GM18867 (cell line): Measurements from ENCODE around the gene TMEM114.
A peak's percentile ranks its signal among the peaks of the same experiment; 100 is the strongest.

Experiments
- ATAC-seq: cut with Tn5 transposase; IDR thresholded peaks from one replicate; pipeline ENCODE4 v1.9.1; 2021; ENCODE audit warnings: mild to moderate bottlenecking, moderate library complexity; ENCODE audit not compliant: unreplicated experiment

TMEM114 gene

GRCh38 chr16:8589900-8590688 lies at the start of gene TMEM114:
TMEM114 (minus strand) TSS chr16:8590511; CDS start chr16:8589838, 673 bp downstream.
- ATAC-seq = no peak

- no peak for ATAC-seq
Observed at GRCh38 chr16:8639694-8640093, 49.4 kb upstream of the TMEM114 start.

GRCh38 chr16:8634991-8635736 lies 44.9 kb upstream of the TMEM114 start:
- ATAC-seq = no peak

GRCh38 chr16:8632675-8633182 lies 42.4 kb upstream of the TMEM114 start:
- ATAC-seq = no peak

- ATAC-seq = no peak
Observed at GRCh38 chr16:8631818-8632465, 41.6 kb upstream of the TMEM114 start.

- ATAC-seq = no peak
Observed at GRCh38 chr16:8631373-8631772, 41.1 kb upstream of the TMEM114 start.

- ATAC-seq = no peak
Observed at GRCh38 chr16:8630255-8630953, 40.1 kb upstream of the TMEM114 start.

- ATAC-seq = no peak
Observed at GRCh38 chr16:8628981-8629725, 38.8 kb upstream of the TMEM114 start.

GRCh38 chr16:8627456-8627855 lies 37.1 kb upstream of the TMEM114 start:
- ATAC-seq = no peak

GRCh38 chr16:8626946-8627345 lies 36.6 kb upstream of the TMEM114 start:
- no peak for ATAC-seq

GRCh38 chr16:8625491-8626087 lies 35.3 kb upstream of the TMEM114 start:
- no peak for ATAC-seq

- ATAC-seq = no peak
Observed at GRCh38 chr16:8623634-8624033, 33.3 kb upstream of the TMEM114 start.

- ATAC-seq = no peak
Observed at GRCh38 chr16:8622315-8622656, 32.0 kb upstream of the TMEM114 start.

- peak; percentile 92 for ATAC-seq
Observed at GRCh38 chr16:8621572-8622314, 31.4 kb upstream of the TMEM114 start, which contains the start of gene METTL22. METTL22 (plus strand) TSS chr16:8621698; CDS start chr16:8625666, 3,968 bp downstream.

GRCh38 chr16:8621222-8621571 lies 30.9 kb upstream of the TMEM114 start:
- peak; percentile 1 for ATAC-seq

GRCh38 chr16:8620535-8620934 lies 30.2 kb upstream of the TMEM114 start:
- ATAC-seq = no peak

GRCh38 chr16:8619671-8620370 lies 29.5 kb upstream of the TMEM114 start:
- no peak for ATAC-seq

GRCh38 chr16:8614435-8615029 lies 24.2 kb upstream of the TMEM114 start:
- no peak for ATAC-seq
